ENCODE data around the gene ADSS1.
A peak's percentile ranks its signal among the peaks of the same experiment; 100 is the strongest.

Gene ADSS1

DNA sequence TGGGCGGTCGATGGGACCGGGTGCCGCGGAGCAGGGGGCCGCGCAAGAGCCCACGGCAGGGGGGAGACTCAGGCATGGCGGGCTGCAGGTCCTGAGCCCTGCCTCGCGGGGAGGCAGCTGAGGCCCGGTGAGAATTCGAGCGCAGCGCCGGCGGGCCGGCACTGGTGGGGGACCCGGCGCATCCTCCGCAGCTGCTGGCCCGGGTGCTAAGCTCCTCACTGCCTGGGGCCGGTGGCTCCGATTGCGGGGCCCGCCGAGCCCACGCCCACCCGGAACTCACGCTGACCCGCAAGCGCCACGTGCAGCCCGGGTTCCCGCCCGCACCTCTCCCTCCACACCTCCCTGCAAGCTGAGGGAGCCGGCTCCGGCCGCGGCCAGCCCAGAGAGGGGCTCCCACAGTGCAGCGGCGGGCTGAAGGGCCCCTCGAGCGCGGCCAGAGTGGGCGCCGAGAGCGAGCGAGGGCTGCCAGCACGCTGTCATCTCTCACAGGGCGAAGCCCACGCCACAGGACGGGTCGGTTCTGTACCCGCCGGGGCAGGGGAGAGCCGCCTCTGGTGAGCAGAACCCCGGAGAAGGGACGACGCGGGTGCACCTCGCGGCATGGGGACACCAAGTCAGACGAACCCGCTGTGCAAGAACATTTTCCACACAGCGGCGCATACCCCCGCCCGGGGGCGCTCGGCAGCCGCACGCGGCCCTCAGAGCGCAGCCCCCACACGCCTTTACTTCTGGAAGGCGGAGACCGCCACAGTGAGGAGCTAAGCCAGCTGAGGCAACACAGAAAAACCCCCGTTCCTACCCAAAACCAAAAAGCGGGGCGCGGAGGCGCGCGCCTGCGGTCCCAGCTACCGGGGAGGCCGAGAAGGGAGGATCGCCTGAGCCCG is 27.8 kb downstream of the ADSS1 start:
- DNase-seq = no peak

DNA sequence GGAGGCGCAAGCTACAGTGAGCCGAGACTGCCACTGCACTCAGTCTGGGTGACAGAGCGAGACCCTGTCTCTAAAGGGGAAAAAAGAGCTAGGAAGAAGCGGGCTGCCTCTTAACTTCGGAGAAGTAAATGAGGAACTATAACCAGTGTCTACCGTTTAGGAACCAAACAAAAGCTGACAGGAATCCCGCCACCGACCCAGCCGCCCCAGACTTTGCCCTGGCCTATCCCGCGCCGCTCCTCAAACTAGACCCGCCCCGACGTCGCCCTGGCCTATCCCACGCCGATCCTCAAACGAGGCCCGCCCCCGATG is 28.4 kb downstream of the ADSS1 start:
- no peak for DNase-seq

DNA sequence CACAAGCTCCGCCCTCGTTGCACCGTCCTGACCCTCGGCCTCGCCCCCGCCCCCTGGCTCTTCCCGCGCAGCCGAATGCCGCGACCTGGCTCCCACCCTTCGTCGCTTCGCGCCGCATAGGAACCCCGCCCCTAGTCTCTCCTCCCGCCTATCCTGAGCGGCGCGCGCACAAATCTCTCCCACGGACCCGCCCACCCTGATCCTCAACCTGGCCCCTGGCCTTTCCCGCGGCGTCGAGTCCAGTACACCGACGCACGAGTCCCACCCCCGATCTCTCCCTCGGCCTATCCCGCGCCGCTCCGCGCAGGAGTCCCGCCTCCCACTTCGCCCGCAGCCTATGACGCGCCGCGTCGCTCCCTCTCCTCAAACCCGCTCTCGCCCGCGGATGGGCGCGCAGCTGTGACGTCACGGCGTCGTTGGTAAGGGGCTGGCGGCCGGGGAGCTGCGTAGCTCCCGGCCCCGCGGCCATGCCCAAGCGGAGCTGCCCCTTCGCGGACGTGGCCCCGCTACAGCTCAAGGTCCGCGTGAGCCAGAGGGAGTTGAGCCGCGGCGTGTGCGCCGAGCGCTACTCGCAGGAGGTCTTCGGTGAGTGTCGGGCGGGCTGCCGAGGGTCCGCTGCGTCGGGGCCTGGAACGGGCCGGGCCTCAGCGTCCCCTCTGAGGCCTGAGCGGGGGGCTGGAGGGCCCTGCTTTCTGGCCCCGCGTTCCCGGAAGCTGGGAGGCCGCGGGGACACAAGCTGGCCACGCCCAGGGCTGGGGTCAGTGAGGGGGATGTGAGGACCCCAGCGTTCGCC is 28.9 kb downstream of the ADSS1 start, which contains the start of gene SIVA1:
TSS of gene SIVA1 (plus strand) at position 413 of the 793 bp plus-strand sequence. CDS start at position 468, 55 bp downstream.
- peak; percentile 99 for DNase-seq

DNA sequence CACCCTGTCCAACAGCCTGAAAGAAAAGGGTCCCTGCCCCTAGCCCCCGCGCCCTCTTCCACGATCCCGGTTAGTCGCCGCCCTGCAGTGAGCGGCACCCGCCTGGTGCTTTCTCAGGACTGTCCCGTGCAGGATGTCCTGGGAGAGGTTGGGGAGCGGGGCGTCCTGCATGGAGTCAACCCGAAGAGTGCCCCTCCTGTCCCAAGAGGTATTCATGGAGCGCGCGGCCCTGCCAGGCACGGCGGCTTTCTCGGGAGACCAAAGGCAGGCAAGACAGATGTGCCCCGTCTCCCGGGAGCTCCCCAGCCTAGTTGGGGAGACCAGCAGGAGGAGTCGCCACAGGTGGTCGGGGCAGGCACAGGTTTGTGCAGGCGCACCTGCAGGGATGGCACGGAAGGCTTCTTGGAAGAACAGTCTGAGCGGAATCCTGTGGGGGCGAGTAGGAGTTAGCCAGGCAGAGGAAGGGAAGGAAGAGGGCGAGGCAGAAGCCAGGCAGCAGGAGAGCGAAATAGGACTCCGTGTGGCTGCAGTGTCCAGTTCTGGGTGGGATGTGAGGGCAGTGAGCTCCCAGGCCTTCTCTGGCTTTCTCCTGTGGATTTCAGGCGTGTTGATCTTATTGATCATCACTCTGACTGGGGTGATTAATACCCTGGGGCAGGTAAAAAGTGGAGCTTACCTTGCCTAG is 29.6 kb downstream of the ADSS1 start:
- no peak for DNase-seq

DNA sequence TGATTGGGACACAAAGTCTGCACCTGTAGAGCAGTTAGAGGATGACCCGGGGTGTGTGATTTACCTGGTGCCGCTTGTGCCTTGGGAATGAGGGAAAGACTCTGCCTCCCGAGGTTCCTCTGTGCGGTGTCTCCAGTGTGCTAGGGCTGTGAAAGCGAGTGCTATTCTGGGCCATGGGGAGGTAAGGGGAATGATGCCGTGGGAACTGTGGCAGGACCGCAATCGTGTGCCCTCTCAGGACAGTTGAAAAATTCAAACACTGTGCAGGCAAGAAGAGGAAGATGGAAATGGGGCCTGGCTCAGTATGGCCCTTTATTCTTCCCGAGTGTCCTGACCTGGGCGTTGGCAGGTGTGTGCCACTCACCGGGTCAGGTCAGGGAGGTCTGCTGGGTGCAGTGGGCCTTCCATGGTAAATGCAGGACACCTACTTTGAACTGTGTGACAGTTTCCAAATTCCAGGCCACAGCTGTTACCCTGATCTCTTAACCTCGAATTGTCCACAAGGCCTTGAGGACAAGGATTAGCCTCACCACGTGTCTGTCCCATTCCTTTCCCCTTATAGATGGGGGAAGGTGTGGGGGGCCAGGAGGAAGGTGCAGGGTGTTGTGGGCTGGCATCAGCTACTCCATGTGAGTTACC is 30.3 kb downstream of the ADSS1 start:
- DNase-seq = no peak

DNA sequence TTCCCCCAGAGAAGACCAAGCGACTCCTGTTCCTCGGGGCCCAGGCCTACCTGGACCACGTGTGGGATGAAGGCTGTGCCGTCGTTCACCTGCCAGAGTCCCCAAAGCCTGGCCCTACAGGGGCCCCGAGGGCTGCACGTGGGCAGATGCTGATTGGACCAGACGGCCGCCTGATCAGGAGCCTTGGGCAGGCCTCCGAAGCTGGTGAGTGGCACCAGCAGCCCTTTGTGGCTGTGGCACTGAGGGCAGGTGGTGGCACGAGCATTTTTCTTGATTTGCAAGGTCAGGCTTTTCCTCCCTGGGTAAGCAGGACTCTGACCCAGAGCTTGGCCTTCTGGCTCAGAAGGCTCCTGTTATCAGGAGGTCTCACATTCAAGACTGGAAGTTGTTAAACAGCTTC is 31.6 kb downstream of the ADSS1 start:
- DNase-seq = no peak

DNA sequence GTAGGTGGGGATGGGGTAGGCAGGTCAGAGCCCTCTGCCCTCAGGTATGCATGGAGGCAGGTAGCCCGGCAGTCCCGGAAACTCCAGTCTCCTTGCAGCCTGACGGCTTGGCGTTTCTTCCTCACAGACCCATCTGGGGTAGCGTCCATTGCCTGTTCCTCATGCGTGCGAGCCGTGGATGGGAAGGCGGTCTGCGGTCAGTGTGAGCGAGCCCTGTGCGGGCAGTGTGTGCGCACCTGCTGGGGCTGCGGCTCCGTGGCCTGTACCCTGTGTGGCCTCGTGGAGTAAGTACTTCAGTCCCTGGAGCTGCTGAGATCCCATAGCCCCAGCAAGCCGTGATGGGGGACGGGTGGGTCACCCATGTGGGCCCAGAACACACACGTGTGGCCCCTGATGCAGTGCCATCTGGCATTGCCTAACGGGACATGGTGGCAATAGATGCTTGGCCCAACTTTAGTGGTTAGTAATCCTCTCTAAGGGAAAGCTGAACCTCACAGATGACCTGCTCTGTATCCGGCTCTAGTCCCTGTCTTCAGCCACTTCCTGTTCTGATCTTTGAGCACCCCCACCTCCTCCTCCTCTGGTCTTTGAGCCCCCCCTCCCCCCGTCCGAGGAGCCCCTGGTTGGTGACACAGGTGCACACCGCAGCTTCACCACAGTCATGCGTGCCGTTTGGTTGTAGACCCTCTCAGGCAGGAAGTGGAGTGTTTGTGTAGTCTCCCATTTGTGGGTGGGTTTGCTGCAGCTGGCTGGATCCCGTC is 32.6 kb downstream of the ADSS1 start:
- DNase-seq = no peak

DNA sequence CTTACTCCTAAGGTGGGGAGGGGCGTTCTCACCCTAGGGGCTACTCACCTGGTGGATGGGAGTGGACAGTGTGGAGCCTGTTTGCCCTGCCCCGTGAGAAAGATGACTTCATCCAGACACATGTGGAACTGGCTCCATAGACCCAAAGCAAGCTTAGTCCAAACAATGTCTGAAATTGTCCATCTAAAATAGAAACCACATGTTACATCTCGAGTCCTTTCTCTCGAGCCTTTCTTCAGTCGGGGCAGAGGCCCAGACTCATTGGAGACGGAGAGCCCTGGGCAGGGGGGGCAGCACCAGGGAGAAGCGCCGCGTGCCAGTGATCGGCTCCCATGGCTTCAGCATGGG is 33.2 kb downstream of the ADSS1 start:
- DNase-seq = no peak

DNA sequence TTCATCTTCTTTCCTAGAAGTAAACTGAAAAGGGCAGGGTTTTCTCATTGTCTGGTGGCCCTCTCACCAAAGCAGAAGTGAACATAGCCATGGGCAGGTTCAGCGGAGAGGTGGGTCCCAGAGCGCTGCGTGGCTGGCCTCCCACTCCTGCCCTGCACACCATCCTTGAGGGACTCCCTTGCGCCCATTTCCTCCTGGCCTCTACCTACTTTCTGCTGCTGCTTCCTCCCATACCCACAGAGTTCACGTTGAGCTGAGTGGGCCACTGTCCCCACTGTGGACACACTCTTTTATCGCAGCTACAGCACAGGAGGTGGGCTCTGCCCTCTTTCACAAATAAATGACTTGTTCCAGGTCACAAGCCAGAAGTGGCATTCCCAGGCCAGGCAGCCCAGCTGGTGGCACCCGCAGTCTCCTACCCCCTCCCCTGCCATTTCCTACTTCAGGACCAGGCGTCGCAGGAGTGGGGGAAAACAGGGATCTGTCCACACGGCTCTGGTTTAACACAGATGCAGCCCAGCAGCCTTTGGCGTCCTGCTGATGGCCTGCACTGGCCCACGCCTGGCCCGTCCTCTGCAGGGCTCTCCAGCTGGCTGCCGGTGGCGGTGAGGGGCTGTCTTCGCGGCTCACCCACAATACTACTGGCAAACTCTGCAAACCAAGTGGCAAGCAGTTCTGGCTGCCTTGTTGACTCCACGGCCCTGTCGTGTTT is 33.8 kb downstream of the ADSS1 start:
- DNase-seq = no peak

DNA sequence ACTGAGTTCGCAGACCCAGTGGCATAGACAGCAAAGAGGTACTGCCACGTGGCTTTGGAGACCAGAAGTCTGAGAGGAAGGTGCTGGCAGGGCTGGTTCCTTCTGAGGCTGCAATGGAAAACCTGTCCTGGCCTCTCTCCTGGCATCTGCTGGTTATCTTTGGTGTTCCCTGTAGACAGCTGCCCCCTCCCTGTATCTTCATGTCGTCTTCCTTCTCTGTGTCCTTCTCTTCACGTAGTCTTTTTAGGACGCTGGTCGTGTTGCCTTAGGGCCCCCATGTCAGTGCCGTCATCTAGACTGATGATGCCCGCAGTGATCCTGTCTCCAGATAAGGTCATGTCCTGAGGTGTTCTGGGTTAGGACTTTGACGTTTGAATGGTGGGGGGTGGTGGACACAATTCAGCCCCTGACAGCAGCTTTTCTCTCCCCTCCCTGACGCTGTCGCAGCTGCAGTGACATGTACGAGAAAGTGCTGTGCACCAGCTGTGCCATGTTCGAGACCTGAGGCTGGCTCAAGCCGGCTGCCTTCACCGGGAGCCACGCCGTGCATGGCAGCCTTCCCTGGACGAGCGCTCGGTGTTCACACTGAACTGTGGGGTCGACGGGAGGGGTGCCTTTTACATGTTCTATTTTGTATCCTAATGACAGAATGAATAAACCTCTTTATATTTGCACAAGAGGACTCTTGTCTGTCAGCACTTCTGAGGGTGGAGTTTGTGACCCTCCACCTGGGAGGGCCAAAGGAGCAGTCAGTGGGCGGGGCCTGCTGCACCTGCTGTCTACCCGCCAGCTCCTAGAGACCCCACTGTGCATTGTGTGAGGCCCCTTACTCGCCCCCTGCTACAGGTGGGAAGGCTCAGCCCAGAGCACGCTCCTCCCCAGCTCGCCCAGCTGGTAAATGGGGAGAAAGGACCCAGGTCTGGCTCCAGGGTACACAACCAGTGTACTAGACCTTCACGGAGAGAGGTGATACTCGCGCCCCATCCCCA is 35.2 kb downstream of the ADSS1 start:
- no peak for DNase-seq

DNA sequence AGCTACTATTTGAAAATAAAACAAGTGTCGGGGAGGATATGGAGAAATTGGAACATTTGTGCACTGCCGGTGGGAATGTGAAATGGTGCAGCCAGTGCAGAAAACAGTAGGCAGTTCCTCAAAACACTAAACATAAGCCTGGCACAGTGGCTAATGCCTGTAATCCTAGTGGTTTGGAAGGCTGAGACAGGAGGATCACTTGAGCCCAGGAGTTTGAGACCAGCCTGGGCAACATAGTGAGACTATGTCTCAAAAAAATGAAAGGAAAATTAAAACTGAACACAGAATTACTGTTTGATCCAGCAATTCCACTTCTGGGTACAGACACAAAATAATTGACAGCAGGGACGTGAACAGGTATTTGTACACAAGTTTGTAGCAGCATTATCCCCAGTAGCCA is 41.5 kb downstream of the ADSS1 start:
- DNase-seq = no peak

DNA sequence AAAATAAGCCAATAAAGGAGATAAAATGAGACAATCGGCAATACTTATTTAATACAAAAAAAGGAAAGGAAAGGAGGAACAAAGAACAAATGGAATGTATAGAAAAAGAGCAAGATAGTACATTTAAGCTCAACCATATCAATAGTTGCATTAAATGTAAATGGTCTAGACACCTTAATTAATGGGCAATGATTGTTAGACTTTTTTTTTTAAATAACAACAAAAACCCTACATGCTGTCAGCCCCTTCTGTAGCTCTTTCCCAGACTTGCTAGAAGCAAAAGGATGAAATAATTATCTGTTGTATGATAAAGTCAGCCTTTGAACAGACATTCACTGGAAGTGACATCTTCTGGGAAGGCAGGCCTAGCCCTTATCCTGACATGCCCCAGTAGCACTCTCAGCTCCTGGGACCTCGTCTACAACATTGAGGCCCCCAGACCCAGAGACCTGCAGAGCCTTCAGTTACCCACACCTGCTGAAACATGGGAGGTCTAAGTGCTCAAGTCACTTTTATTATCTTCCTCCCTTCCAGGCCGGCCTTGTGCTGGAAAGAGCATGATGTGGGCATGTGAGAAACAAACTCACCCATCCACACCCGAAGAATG is 42.3 kb downstream of the ADSS1 start:
- no peak for DNase-seq

DNA sequence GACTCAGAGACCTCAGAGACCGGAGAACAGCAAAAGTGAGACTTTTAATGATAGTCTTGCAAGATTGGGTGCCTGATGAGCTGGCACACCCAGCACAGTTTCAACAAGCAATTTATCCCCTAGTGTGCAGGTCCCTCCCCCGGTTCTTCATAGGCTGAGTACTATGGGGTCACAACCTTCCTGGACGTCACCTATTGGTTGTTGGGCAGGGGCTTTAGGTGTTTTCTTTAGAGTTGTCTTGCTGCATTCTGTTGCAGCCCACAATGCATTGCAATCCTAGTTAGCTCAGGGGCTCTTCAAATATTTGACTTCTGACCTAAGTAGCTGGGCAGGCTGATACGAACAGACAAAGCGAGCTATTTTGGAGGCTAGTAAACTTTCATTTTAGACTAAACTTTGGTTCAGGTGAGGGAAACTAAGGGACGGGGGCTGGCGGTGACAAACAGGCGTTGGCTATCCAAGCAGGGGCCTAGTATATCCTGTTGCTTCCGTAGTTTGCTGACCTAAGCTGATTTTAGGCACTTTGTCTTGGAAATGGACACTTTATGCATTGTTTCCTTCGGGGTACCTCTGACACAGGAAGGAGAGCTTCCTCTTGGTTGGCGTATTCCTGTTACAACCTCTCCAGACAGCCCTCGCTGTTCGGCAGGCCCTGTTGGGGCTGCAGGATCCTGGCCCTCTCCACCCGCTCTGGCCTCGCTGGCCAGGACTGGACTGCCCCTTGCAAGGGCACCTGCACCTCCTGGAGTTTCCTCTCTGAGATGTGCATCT is 43.0 kb downstream of the ADSS1 start:
- DNase-seq = no peak

DNA sequence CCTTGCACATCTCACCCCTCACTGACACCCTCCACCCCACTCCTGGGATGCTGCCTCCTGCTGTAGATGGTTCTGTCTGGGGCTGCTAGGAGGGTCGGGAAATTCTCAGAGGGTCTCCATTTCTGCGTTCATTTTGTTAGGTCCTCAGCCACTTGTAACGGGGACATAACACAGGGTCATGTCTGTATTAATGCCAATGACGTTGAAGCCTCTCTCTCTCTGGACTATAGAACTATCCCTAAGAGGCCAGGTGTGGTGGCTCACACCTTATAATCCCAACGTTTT is 43.5 kb downstream of the ADSS1 start:
- DNase-seq = no peak

DNA sequence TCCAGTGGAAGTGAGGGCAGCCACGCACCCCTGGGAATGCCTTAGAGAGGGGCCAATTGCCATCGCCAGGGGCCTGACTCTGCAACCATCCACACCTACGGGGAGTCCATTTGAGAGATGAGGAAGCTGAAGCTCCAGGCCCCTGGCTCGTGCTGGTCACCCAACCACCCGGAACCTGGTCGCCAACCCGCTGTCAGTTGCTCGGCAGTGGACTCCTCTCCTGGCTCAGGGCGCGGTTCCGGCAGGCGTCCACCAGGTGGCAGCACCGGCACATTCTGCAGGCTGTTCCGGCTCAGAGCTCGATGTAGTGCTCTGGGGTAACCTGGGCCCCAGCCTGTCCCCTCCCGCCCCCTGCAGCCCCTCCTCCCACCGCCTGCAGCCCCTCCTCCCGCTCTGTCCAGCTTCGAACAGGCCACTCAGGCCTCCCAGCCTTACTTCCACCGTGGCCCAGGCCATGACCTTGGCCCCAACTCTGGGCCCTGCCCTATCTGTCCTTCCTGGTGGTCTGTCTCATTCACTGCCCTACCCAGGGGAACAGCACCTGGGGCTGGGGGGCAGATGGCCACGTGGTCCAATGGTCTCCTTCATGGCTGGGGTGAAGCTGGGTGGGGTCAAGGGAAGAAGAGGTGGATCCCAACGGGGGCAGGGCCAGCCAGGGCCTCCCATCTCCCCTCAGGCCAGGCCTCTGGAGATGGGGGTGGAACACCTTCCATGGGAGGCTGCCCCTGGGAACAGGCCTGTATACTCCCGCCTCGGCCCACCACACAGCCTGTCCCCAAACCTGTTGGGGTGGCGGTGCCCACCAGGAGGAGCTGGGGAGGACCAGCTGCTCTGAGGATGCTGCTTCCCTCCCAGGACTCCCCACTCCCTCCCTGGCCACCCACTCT is 44.7 kb downstream of the ADSS1 start:
- peak; percentile 95 for DNase-seq

DNA sequence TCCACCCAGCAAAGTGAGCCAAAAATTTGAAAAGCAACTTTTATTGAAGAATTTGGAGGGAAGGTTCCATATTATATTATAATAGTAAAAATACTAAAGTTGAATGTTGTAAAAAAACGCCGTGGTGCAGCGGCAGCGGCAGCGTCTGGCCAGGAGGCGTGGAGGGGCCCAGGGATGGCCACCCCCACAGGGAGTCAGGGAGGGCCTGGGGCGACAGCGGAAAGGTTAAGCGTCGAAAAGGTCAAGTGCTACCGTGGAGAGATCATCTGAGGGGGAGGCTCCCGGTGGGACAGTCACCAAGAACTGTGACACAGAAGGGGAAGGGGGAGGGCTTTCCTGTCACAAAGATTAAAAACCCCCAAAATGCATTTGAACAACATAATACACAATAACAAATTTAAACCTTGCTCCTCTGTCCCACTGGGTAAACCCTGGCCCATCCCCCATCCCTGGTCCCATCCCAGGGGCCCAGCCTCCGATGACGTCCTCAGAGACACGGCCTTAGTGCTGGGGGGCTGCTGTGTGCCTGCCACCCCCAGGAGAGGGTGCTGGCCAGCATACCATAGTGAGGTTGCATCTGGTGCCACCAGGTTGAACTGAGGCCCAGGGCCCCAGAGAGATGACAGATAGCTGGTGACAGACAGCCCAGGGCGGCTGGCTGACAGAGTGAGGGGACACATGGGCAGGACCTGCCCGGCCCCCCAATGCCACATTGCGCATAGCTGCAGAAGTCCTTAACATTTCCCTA is 45.5 kb downstream of the ADSS1 start:
- no peak for DNase-seq

DNA sequence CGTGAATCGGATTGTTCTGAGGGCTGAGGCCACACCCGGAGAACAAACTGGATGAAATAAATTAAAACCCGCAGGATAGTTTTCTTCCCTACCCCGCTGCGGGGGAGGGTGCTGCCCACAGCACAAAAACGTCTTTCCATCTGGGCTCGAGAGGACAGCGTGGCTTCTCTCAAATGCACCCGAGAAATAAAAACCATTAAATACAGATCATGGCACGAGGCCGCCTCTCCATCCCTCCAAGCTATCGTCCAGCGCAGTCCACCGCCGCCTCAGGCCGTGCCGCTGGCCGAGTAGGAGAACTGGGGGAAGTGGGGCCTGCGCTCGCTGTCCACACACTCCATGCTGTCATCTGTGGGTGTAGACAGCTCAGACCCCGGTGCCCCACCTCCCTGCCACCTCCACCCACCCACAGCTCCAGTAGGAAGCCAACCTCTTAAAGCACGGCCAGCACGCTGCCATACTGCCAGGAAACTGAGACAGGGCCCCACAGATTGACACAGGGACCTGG is 46.1 kb downstream of the ADSS1 start:
- DNase-seq = no peak
